Myocyte (in vitro differentiated cells): ENCODE measurements around the gene NDRG4. TPM values are rescaled to one million over a fixed set of nuclear protein-coding genes. Genes with fewer than 3 reads are reported as not detected.

Experiments used
- DNase-seq: peaks from one replicate; pipeline ENCODE4 v3.0.0-alpha.2; 2012; ENCODE audit warnings: low read depth
- total RNA-seq: library from RNA; depleted of rRNA; stranded (reverse); fragments of >200 nt; gene quantifications from 2 replicates; pipeline ENCODE4 v1.2.3, GENCODE V29; 2014

The NDRG4 gene
- total RNA-seq, 1 donor from 2014 or later: 45.3 TPM

DNA sequence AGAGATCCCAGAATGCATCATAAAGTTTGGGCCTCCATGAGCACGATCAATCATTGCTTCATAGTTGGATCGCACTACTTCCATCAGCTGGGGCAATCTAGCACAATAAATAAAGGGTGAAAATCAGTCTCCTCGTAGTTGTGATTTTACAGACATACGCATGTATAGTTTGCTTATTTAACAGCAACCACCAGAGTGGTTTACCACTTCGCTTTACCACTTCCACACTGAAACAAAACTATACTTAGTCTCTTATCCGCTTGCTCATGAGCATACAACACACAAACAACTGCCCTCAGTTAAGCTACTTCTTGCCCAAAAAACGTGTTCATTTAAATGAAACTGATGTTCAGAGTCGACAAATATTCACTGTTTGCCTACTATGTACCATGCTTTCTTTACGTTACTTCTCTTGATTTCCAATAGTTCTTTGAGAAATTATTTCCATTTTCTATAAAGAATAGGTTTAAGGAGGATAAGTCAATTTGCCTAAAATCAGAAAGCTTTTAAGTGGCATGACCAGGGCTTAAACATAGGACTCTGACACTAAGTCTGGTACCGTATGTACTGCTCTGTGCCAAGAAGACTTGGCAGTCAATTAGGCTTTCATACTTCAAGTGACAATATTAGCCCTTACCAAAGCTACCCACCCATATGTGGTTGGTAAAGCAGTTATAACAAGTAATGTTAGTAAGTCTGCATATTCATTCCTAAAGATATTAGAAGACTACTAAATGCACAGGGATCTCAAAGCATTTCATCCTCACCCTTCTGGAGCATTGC lies 37.4 kb downstream of the NDRG4 start:
- DNase-seq: no peak

DNA sequence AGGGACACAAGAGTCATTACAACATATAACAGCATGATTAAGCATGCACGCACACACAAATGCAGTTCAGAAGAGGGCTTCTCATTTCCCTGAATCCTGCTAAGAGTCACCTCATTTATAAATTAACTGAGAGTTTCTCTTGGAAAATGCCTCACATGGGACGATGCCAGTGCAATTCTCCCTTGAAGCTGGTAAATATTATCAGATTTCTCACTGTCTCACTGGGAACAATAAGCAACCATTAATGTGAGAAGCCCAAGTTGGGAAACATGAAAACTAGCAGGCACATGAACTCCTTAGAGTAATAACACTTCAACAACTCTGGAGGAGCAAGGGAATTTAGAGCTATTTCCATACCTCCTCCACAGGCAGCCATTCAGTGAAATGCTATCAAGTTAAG lies 41.8 kb downstream of the NDRG4 start:
- DNase-seq: no peak

DNA sequence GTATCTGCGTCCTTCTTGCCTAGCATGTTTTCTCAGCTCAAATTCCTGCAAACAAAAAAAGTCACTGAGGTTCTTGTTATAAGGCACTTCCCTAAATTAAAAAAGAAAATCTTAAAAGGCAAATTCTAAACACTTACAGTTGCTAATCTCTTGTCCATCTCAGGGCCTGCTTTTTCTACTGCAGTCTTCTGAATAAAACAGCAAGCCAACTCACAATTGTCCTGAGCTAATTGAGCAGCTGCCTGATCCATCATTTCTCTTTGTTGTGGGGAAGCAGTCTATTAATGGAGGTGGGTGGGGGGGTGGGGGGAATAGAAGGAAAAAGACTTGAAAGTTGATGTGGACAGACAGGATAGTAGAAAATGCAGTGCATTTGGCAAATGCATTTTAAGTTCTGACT lies 42.3 kb downstream of the NDRG4 start:
- DNase-seq: peak; percentile 32

DNA sequence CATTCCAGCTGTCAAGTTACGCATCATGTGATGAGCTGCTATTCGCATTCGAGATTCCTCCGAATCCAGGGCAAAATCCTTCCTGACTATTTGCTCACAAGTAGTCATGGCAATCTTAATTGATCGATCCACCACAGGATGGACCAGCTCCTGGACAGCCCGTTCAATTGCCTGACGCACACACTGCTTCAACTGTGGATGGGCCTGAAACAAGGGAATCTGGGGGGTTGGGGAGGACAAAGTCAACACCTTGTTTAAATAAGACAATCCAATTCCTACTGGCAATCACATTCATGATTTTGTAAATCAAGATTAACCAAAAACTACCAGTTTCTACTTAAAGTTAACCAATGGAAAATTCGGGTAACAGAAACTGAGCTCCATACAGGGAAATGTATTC lies 43.7 kb downstream of the NDRG4 start:
- DNase-seq: no peak

DNA sequence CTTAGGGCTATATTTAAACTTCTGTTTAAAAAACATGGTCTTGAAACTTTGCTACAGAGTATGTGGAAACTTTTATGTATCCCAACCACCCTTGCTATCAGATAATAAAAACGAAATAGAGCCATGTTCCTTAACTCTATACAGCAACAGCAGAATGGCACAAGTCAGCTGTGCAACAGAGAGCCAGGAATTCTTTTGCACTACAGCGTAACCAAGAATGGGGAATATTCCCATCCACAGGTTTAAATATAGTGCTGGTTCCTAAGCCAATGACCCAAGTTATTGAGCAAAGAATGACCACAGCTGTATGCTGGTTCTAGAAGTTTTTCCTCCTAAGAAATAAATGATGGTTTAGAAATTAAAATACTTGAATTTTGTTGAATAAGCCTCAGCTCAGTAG lies 48.4 kb downstream of the NDRG4 start:
- peak; percentile 32 for DNase-seq

DNA sequence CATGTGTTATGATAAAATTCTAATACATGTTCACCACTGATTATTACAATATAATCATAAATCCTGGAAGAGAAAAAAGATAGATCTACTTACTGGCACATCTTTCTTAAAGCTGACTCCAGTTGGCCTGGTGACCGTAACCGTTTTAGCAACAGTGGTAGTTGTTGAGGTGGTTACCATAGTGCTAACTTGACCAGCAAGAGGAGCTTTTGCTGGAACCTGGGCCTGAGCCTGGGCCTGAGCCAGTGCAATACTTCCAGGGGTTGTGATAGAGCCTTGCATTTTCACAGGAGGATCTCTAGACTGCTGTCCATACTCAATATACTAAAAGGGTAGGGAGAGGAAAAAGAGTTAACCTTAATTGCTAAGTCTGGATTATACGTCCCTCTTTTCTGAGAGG lies 51.6 kb downstream of the NDRG4 start:
- peak; percentile 56 for DNase-seq

DNA sequence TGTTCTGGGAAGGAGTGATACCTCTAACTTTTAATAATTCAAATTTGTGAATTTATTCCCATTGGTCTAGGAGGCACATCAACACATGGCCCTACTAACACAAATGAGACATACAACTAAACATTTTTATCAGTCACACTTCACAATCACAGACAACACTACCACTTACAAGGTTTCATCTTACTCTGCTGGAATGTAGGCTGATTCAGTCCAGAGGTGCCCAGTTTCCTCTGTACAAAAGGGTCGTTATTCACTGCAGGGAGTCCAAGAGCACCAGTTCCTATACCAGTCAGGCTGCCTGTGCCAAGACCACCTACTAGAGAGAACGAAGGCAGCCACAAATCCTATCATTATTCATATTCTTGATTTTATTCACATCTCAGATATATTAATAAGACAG lies 56.7 kb downstream of the NDRG4 start:
- no peak for DNase-seq

Other genes starting within 250 kb of the NDRG4 start
- gene PRSS54, start 205.1 kb upstream of the NDRG4 start, total RNA-seq: not detected in 2 replicates
- gene GINS3, start 107.7 kb upstream of the NDRG4 start, total RNA-seq: 3.6 and 5.9 TPM in 2 replicates
- 15.0 and 19.6 TPM in 2 replicates for gene SETD6, start 15.4 kb downstream of the NDRG4 start, total RNA-seq
- 73.7 and 79.2 TPM in 2 replicates for gene CNOT1, start 129.7 kb downstream of the NDRG4 start, total RNA-seq
- gene SLC38A7, start 184.6 kb downstream of the NDRG4 start, total RNA-seq: 19.5 and 20.3 TPM in 2 replicates
- 45.9 and 49.0 TPM in 2 replicates for gene GOT2, start 234.2 kb downstream of the NDRG4 start, total RNA-seq